Aorta (tissue), 5 donors: ENCODE results near the gene C1RL. TPM values are rescaled to one million over a fixed set of nuclear protein-coding genes. Genes with fewer than 3 reads are reported as not detected.

Source experiments
- ATAC-seq: fragments of 200-7000 bp; cut with Tn5 transposase; one replicate; pipeline ENCODE4 v1.9.1; 2022; ENCODE audit warnings: moderate library complexity; ENCODE audit not compliant: low FRiP score
- DNase-seq, 2 donors: peaks; one replicate each; pipeline ENCODE4 v3.0.0-alpha.2; 2020
- H3K27ac ChIP-seq, 2 donors: one replicate each; pipeline ENCODE4 v1.5.1; 2013; ENCODE audit warnings: low read length in 2 of 2, mild to moderate bottlenecking in 2 of 2, moderate library complexity in 2 of 2, control low read depth in 1 of 2, inconsistent platforms in 1 of 2, low read depth in 1 of 2
- H3K27me3 ChIP-seq, 2 donors: one replicate each; pipeline ENCODE4 v1.6.1; 2013; ENCODE audit warnings: control low read depth in 1 of 2, low read length in 1 of 2, mild to moderate bottlenecking in 1 of 2, moderate library complexity in 1 of 2; ENCODE audit not compliant: insufficient read depth in 2 of 2, control insufficient read depth in 1 of 2
- H3K36me3 ChIP-seq, 2 donors: one replicate each; pipeline ENCODE4 v1.6.1; 2013; ENCODE audit warnings: control low read depth in 1 of 2, low read length in 1 of 2, mild to moderate bottlenecking in 1 of 2; ENCODE audit not compliant: insufficient read depth in 2 of 2, control insufficient read depth in 1 of 2
- H3K4me1 ChIP-seq, 2 donors: one replicate each; pipeline ENCODE4 v1.6.1; 2013; ENCODE audit warnings: low read length in 2 of 2, control low read depth in 1 of 2, mild to moderate bottlenecking in 1 of 2, moderate library complexity in 1 of 2; ENCODE audit not compliant: insufficient read depth in 2 of 2, control insufficient read depth in 1 of 2
- H3K4me3 ChIP-seq, 2 donors: one replicate each; pipeline ENCODE4 v1.5.1; 2013; ENCODE audit warnings: low read length in 2 of 2, control low read depth in 1 of 2, mild to moderate bottlenecking in 1 of 2
- H3K9me3 ChIP-seq: one replicate; pipeline ENCODE4 v1.6.1; 2013; ENCODE audit warnings: mild to moderate bottlenecking, low read length; ENCODE audit not compliant: control insufficient read depth
- WGBS, 2 donors: extraction: QIAGEN DNeasy Blood & Tissue Kit; methylation state at CpG; one replicate each; pipeline ENCODE4 v1.1.7; 2013; 5-methylcytosine and 5-hydroxymethylcytosine counted together
- intact Hi-C, 2 donors: fragments of 100-400 bp; cut with DNase I; formaldehyde crosslinking; loops; one replicate each; pipeline versions ENCODE4 v1.14.2 to v1.15.0; 2022
- polyA plus RNA-seq, 2 donors: library from polyadenylated mRNA; stranded (reverse); fragments of 200-250 nt; gene quantifications; one replicate each; pipeline ENCODE4 v1.2.3, GENCODE V29; 2013
- total RNA-seq, 2 donors: library from RNA; stranded (reverse); fragmentation: NEBNext Ultra II Directional; extraction: Animal tissue kit (Norgen Biotek cat#: 25700); gene quantifications; one replicate each; pipeline ENCODE4 v1.2.1, GENCODE V29; 2021
- donor health status: healthy with polysubstance abuse.
- donor health status: Bipolar disorder and iron deficiency.
- donor health status: DM: no; HTN: no; CAD: no.
- donor health status: DM: no; HTN: no; CAD: no.
- donor health status: DM: yes; HTN: yes; CAD: no.

C1RL gene
- total and polyA plus RNA-seq, 4 donors: 14.5 to 139 (median 83.6) TPM

- intact Hi-C loops: loop anchor here (2.0 to 10.0 kb wide), 2 partner anchors 33 to 79 kb away; partner anchors contain the start of genes C1S (in 1 of the 2) and LPCAT3 (in 1 of the 2)
- Histone ChIP-seq H3K9me3 (no peaks in the 10 kb centered on the region), H3K4me3 (no peak overlapping the region), H3K27ac (no peak overlapping the region), H3K4me1 (no peaks in the 10 kb centered on the region), H3K27me3 (no peaks in the 10 kb centered on the region), H3K36me3 (no peaks in the 10 kb centered on the region)
- no peak for DNase-seq
- no peak for ATAC-seq
- 59 to 63% methylated on average over 10 of the region's 10 CpGs for WGBS, 2 donors
Observed at GRCh38 chr12:7093892-7094291, 15.1 kb downstream of the C1RL start.

DNA sequence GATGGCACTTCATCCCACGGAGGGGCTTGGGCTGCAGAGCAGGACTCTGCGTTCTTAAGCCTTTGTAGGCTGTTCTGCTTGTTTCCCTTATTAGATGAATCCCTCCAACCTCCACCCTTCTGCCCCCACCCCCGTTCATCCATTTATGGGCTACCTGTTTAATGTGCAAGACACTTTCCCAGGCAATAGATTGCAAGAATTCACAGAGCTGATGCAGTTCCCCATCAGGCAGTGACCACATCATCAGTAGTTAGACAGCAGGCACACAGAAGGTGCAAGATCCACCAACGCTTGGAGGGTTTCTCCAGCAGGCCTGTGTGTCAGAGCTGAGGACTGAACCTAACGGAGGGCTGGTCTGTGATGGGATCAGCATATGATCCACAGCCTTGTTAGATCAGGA, 15.5 kb downstream of the C1RL start:
- no peaks in the 10 kb centered on the region for H3K9me3 ChIP-seq
- WGBS, 2 donors: 55 to 61% methylated on average over 5 of the region's 5 CpGs
- H3K27me3 ChIP-seq: no peaks in the 10 kb centered on the region
- no peak overlapping the region for H3K4me3 ChIP-seq
- ATAC-seq (no peak), DNase-seq (no peak)
- intact Hi-C loops: loop anchor here (2.0 to 10.0 kb wide), 2 partner anchors 33 to 79 kb away; partner anchors contain the start of genes C1S (in 1 of the 2) and LPCAT3 (in 1 of the 2)
- H3K27ac ChIP-seq: no peak overlapping the region
- H3K4me1 ChIP-seq: no peaks in the 10 kb centered on the region
- H3K36me3 ChIP-seq: peaks cover 0 to 2% of the 10 kb centered on the region in 2 donors

DNA sequence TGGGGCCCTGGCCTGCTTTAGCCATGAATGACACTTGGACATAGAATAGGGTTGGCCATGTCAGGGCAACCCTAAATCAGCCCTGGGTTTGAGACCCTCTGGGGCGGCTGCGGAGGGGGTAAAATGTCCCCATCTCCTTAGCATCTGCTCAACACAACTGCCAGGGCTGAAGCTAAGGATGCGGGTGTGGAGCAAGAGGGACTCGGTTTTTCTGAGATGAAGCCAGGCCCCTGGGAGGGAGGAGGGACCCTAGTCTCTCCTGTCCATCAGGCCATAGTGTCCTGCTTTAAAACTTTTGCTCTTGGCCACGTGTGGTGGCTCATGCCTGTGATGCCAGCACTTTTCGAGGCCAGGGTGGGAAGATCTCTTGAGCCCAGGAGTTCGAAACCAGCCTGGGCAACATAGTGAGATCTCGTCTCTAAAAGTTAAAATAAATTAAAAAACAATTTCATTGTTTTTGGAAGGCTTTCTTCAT, 16.0 kb downstream of the C1RL start:
- Histone ChIP-seq H3K27ac (peak overlapping the region in 1 of 2 donors; percentile 20), H3K4me3 (no peak overlapping the region), H3K27me3 (no peaks in the 10 kb centered on the region), H3K9me3 (no peaks in the 10 kb centered on the region), H3K4me1 (no peaks in the 10 kb centered on the region), H3K36me3 (peaks cover 0 to 2% of the 10 kb centered on the region in 2 donors)
- 66 to 75% methylated on average over 8 of the region's 8 CpGs for WGBS, 2 donors
- ATAC-seq (peak; percentile 0), DNase-seq (no peak)
- intact Hi-C loops: loop anchor here (1.0 to 10.0 kb wide), 4 partner anchors 15 to 78 kb away; partner anchors contain the start of genes C1S (in 2 of the 2) and LPCAT3 (in 1 of the 2)

GRCh38 chr12:7092229-7092985, 16.6 kb downstream of the C1RL start, which contains the start of gene C1R:
Gene C1R (minus strand): TSS chr12:7092445. CDS start chr12:7092388, 57 bp downstream.
- no peaks in the 10 kb centered on the region for H3K9me3 ChIP-seq
- peaks cover 0 to 2% of the 10 kb centered on the region in 2 donors for H3K36me3 ChIP-seq
- peak; percentile 86 for ATAC-seq
- no peaks in the 10 kb centered on the region for H3K27me3 ChIP-seq
- H3K4me1 ChIP-seq: no peaks in the 10 kb centered on the region
- H3K4me3 ChIP-seq: peak within 1 kb of the TSS; percentile 44 to 51
- peak within 1 kb of the TSS in 1 of 2 donors; percentile 65 for H3K27ac ChIP-seq
- WGBS, 2 donors: 5 to 6% methylated on average over 16 of the region's 16 CpGs
- peak; percentile 89 to 92 for DNase-seq
- intact Hi-C loops: loop anchor here (1.0 to 10.0 kb wide), 4 partner anchors 16 to 78 kb away; partner anchors contain the start of genes C1S (in 2 of the 2) and LPCAT3 (in 1 of the 2)

GRCh38 chr12:7091660-7092228, 17.3 kb downstream of the C1RL start:
- WGBS, 2 donors: 4 to 19% methylated on average over 9 to 10 of the region's 10 CpGs
- intact Hi-C loops: loop anchor here (1.0 to 10.0 kb wide), 4 partner anchors 17 to 77 kb away; partner anchors contain the start of genes C1S (in 2 of the 2) and LPCAT3 (in 1 of the 2)
- ATAC-seq (peak; percentile 79), DNase-seq (peak; percentile 76 to 85)
- peaks cover 0 to 2% of the 10 kb centered on the region in 2 donors for H3K36me3 ChIP-seq
- no peaks in the 10 kb centered on the region for H3K27me3 ChIP-seq
- H3K4me3 ChIP-seq: peak overlapping the region; percentile 44 to 51
- H3K9me3 ChIP-seq: no peaks in the 10 kb centered on the region
- H3K27ac ChIP-seq: peak overlapping the region in 1 of 2 donors; percentile 65
- H3K4me1 ChIP-seq: no peaks in the 10 kb centered on the region

DNA sequence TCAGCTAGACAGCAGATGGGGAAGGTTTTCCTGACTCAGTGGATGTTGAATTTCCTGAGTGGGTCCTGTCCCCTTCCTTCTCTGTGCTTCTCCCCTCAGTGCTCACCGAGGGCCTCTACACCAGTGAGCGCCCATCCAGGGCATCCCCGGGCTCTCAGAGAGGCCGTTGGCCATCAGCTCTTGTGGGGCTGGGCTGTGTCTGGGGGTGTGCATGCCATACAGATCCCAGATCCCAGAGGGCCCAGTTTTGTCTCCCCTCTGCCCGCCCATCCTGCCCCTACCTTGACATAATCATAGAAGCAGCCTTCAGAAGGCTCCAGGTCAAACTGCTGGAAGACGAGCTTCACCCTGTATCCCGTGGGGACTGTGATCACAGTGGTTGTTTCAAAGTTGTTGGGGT, 17.8 kb downstream of the C1RL start:
- WGBS, 2 donors: 86 to 87% methylated on average over 7 of the region's 7 CpGs
- DNase-seq: no peak
- H3K27me3 ChIP-seq: no peaks in the 10 kb centered on the region
- ATAC-seq: no peak
- no peaks in the 10 kb centered on the region for H3K4me1 ChIP-seq
- peaks cover 0 to 2% of the 10 kb centered on the region in 2 donors for H3K36me3 ChIP-seq
- H3K27ac ChIP-seq: no peak overlapping the region
- intact Hi-C loops: loop anchor here in 1 of 2 donors (10.0 kb wide), 1 partner anchor 76 kb away; the partner anchor contains the start of gene LPCAT3
- H3K4me3 ChIP-seq: peak overlapping the region in 1 of 2 donors; percentile 51
- H3K9me3 ChIP-seq: no peaks in the 10 kb centered on the region

GRCh38 chr12:7090222-7090998, 18.6 kb downstream of the C1RL start:
- no peaks in the 10 kb centered on the region for H3K9me3 ChIP-seq
- DNase-seq (no peak), ATAC-seq (no peak)
- intact Hi-C loops: loop anchor here in 1 of 2 donors (10.0 kb wide), 1 partner anchor 76 kb away; the partner anchor contains the start of gene LPCAT3
- H3K36me3 ChIP-seq: peaks cover 0 to 2% of the 10 kb centered on the region in 2 donors
- H3K4me1 ChIP-seq: no peaks in the 10 kb centered on the region
- no peak overlapping the region for H3K4me3 ChIP-seq
- no peaks in the 10 kb centered on the region for H3K27me3 ChIP-seq
- WGBS, 2 donors: 80 to 81% methylated on average over 15 to 16 of the region's 16 CpGs
- no peak overlapping the region for H3K27ac ChIP-seq
